ENCODE data around the gene NTNG2.

NTNG2 gene

DNA sequence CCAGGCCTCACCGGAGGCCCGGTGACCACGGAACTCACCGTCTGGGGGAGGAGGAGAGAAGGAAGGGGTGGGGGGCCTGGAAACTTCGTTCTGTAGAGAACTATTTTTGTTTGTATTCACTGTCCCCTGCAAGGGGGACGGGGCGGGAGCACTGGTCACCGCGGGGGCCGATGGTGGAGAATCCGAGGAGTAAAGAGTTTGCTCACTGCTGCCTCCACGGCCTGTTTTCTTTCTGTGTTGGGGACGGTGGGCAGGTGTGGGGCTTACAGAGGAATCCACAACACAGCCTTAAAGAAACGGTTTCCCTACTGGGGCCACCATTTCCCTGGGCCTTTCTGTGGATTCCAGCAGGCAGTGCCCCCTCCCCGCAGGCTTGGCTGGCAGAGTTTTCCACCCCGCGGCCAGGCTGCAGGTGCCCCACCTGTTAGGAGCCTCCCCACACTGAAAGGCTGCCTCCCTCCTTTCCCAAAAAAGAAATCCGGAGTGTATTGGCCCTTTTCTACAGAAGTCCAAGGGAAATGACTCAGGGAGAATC is 80.8 kb downstream of the NTNG2 start (continued):
- TF ChIP-seq, protein P1, sequence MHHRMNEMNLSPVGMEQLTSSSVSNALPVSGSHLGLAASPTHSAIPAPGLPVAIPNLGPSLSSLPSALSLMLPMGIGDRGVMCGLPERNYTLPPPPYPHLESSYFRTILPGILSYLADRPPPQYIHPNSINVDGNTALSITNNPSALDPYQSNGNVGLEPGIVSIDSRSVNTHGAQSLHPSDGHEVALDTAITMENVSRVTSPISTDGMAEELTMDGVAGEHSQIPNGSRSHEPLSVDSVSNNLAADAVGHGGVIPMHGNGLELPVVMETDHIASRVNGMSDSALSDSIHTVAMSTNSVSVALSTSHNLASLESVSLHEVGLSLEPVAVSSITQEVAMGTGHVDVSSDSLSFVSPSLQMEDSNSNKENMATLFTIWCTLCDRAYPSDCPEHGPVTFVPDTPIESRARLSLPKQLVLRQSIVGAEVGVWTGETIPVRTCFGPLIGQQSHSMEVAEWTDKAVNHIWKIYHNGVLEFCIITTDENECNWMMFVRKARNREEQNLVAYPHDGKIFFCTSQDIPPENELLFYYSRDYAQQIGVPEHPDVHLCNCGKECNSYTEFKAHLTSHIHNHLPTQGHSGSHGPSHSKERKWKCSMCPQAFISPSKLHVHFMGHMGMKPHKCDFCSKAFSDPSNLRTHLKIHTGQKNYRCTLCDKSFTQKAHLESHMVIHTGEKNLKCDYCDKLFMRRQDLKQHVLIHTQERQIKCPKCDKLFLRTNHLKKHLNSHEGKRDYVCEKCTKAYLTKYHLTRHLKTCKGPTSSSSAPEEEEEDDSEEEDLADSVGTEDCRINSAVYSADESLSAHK (tag by site-specific recombination; IDR thresholded peaks at IDR 0.05): peak; percentile 99
- TF ChIP-seq, protein P2, sequence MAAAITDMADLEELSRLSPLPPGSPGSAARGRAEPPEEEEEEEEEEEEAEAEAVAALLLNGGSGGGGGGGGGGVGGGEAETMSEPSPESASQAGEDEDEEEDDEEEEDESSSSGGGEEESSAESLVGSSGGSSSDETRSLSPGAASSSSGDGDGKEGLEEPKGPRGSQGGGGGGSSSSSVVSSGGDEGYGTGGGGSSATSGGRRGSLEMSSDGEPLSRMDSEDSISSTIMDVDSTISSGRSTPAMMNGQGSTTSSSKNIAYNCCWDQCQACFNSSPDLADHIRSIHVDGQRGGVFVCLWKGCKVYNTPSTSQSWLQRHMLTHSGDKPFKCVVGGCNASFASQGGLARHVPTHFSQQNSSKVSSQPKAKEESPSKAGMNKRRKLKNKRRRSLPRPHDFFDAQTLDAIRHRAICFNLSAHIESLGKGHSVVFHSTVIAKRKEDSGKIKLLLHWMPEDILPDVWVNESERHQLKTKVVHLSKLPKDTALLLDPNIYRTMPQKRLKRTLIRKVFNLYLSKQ (tag by site-specific recombination; IDR thresholded peaks at IDR 0.05; ENCODE audit: borderline replicate concordance): no peak
- TF ChIP-seq ZNF664 (tag by site-specific recombination; IDR thresholded peaks at IDR 0.05) (no peak), ZNF777 (tag by site-specific recombination; IDR thresholded peaks at IDR 0.05; ENCODE audit: borderline replicate concordance) (peak; percentile 30; the same call in 1 of the 2 replicates), ZNF621 (tag by site-specific recombination; IDR thresholded peaks at IDR 0.05) (no peak), ZNF184 (tag by site-specific recombination; IDR thresholded peaks at IDR 0.05) (no peak)

DNA sequence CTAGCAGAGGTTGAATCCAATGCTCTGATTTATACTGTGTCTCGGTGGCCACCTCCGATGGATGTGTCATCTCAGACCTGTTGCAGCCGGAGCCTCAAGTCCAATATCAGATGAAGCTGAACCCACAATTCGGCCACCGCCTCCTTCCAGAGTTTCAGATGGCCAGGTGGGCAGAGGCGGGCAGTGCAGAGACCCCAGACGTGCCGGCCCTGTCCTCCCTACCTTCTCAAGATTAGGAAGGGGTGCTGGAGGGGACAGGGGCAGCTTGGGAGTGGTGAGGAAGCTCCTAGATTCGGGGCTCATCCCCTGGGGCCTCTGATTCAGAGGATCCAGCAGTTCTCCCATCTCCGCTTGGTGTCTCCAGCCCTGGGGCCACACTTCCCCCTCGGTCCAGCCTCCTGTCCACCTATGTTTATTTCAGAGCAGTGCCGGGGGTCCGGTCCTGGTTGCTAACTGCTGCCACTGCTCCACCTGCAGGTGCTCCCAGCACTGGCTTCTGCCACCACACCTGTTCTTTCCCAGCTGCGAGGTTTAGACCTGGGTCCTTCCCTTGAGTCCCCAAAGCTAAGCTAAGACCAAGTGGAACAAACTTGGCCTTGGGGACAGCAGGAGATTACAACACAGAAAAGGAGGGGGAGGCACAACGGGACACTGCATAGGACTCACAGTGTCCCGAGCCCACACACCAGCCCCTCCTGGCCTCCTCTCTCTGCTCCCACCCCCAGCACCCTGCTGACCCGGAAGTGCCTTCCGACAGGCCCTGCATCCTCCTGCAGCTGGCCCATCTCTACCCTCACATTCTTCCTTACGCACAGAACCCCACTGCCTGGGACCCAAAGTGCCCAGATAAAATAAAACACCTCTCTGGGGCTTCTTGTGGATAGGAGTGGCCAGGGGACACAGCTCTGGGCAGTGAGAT is 81.6 kb downstream of the NTNG2 start:
- ChIA-PET POLR2A (no interaction called here), CTCF (interaction anchor here (0.5 to 1.2 kb wide), 5 partner anchors 9 to 1195 kb away, joined by 3 to 4 read pairs (median 4); no protein-coding TSS in a partner anchor)
- TF ChIP-seq SCRT1 (tag by site-specific recombination; IDR thresholded peaks at IDR 0.05; ENCODE audit: borderline replicate concordance): peak; percentile 67
- TF ChIP-seq, protein P3, sequence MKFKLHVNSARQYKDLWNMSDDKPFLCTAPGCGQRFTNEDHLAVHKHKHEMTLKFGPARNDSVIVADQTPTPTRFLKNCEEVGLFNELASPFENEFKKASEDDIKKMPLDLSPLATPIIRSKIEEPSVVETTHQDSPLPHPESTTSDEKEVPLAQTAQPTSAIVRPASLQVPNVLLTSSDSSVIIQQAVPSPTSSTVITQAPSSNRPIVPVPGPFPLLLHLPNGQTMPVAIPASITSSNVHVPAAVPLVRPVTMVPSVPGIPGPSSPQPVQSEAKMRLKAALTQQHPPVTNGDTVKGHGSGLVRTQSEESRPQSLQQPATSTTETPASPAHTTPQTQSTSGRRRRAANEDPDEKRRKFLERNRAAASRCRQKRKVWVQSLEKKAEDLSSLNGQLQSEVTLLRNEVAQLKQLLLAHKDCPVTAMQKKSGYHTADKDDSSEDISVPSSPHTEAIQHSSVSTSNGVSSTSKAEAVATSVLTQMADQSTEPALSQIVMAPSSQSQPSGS (tag by site-specific recombination; IDR thresholded peaks at IDR 0.05; ENCODE audit: low read depth): no peak
- peak; percentile 91 for TF ChIP-seq SCRT2 (tag by site-specific recombination; IDR thresholded peaks at IDR 0.05)
- TF ChIP-seq, protein P4, sequence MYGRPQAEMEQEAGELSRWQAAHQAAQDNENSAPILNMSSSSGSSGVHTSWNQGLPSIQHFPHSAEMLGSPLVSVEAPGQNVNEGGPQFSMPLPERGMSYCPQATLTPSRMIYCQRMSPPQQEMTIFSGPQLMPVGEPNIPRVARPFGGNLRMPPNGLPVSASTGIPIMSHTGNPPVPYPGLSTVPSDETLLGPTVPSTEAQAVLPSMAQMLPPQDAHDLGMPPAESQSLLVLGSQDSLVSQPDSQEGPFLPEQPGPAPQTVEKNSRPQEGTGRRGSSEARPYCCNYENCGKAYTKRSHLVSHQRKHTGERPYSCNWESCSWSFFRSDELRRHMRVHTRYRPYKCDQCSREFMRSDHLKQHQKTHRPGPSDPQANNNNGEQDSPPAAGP (tag by site-specific recombination; IDR thresholded peaks at IDR 0.05): no peak
- Histone ChIP-seq H3K4me3 (ENCODE audit: low read depth, low read length) (no peak overlapping the region), H3K9me3 (ENCODE audit: control insufficient read depth, insufficient read depth, low read depth, low read length) (no peaks in the 10 kb centered on the region), H3K36me3 (ENCODE audit: control insufficient read depth in 2 of 2, insufficient read depth in 1 of 2, low read length in 2 of 2) (no peaks in the 10 kb centered on the region), H3K4me1 (ENCODE audit: control insufficient read depth, insufficient read depth, low read length) (peaks cover 2% of the 10 kb centered on the region; the same call in 1 of the 2 replicates), H3K27ac (ENCODE audit: extremely low read depth, low read depth, low read length) (no peak overlapping the region)

DNA sequence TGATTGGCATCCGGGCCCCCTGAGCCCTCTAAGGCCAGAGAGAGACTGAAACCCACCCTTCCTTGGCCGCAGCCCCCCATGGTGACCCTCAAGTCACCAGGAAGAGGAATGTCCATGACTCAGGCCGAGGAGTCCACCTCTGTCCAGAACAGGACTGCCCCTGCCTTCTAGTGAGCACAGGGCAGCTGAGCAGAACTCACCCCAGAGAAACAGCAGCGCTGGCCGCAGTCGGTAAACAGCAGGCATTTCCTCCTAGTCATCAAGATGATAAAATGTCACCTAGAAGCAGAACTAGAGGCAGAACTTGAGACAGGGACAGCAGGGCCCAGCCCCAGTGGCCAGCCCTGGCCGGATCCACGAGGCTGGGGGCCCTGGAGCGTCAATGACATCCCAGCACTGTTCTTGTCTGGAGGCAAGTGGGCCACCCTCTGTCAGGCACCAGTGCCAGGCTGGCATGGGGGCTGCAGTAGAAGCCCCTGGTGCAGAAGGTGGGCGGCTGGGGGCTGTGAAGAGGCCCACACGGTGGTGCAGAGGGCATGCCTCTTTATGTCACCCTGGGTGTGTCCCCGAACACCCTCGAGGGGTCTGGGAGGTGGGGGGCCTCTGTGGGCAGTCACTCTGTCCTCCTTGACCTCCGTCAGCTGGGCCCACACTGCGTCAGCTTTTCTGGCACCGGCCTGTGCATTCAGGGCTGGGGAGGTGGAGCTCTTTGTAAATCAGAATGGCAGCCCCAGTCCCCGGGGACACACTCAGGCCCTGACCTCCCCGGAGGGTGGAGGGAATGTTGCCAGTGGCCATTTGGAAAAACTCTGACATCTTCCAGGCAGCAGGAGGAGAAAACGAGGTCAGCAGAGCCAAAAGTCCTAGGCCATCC is 83.0 kb downstream of the NTNG2 start:
- ChIA-PET CTCF (interaction anchor here (0.7 to 3.7 kb wide), 4 partner anchors 8 to 75 kb away, joined by 3 to 13 read pairs (median 4); no protein-coding TSS in a partner anchor), POLR2A (no interaction called here)
- H3K4me1 ChIP-seq (ENCODE audit: control insufficient read depth, insufficient read depth, low read length): peaks cover 2% of the 10 kb centered on the region; the same call in 1 of the 2 replicates
- H3K9me3 ChIP-seq (ENCODE audit: control insufficient read depth, insufficient read depth, low read depth, low read length): no peaks in the 10 kb centered on the region
- no peaks in the 10 kb centered on the region for H3K36me3 ChIP-seq (ENCODE audit: control insufficient read depth in 2 of 2, insufficient read depth in 1 of 2, low read length in 2 of 2)
- no peak overlapping the region for H3K4me3 ChIP-seq (ENCODE audit: low read depth, low read length)
- H3K27ac ChIP-seq (ENCODE audit: extremely low read depth, low read depth, low read length): no peak overlapping the region
- TF ChIP-seq GLIS1 (tag by site-specific recombination; IDR thresholded peaks at IDR 0.05) (peak; percentile 14; the same call in 1 of the 2 replicates), ZFHX2 (tag by site-specific recombination; conservative IDR thresholded peaks at IDR 0.05) (peak; percentile 43), ZNF10 (tag by site-specific recombination; IDR thresholded peaks at IDR 0.05) (no peak), EGR2 (tag by site-specific recombination; IDR thresholded peaks at IDR 0.05; ENCODE audit: low read depth) (0 out of 2 replicates have a peak, but pooled peaks have one; percentile 13)
- TF ChIP-seq, protein P5, sequence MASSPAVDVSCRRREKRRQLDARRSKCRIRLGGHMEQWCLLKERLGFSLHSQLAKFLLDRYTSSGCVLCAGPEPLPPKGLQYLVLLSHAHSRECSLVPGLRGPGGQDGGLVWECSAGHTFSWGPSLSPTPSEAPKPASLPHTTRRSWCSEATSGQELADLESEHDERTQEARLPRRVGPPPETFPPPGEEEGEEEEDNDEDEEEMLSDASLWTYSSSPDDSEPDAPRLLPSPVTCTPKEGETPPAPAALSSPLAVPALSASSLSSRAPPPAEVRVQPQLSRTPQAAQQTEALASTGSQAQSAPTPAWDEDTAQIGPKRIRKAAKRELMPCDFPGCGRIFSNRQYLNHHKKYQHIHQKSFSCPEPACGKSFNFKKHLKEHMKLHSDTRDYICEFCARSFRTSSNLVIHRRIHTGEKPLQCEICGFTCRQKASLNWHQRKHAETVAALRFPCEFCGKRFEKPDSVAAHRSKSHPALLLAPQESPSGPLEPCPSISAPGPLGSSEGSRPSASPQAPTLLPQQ (tag by site-specific recombination; IDR thresholded peaks at IDR 0.05): no peak
- TF ChIP-seq, protein P6, sequence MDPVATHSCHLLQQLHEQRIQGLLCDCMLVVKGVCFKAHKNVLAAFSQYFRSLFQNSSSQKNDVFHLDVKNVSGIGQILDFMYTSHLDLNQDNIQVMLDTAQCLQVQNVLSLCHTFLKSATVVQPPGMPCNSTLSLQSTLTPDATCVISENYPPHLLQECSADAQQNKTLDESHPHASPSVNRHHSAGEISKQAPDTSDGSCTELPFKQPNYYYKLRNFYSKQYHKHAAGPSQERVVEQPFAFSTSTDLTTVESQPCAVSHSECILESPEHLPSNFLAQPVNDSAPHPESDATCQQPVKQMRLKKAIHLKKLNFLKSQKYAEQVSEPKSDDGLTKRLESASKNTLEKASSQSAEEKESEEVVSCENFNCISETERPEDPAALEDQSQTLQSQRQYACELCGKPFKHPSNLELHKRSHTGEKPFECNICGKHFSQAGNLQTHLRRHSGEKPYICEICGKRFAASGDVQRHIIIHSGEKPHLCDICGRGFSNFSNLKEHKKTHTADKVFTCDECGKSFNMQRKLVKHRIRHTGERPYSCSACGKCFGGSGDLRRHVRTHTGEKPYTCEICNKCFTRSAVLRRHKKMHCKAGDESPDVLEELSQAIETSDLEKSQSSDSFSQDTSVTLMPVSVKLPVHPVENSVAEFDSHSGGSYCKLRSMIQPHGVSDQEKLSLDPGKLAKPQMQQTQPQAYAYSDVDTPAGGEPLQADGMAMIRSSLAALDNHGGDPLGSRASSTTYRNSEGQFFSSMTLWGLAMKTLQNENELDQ (tag by site-specific recombination; IDR thresholded peaks at IDR 0.05; ENCODE audit: low read depth): no peak
